Measurements from ENCODE around the gene BCDIN3D.
A peak's percentile ranks its signal among the peaks of the same experiment; 100 is the strongest.
"Not testable (repeated sequence)": the region's sequence is repeated elsewhere in the genome, so short reads cannot be mapped to it uniquely, and the experiment has no call there.

Gene BCDIN3D, protein sequence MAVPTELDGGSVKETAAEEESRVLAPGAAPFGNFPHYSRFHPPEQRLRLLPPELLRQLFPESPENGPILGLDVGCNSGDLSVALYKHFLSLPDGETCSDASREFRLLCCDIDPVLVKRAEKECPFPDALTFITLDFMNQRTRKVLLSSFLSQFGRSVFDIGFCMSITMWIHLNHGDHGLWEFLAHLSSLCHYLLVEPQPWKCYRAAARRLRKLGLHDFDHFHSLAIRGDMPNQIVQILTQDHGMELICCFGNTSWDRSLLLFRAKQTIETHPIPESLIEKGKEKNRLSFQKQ

DNA sequence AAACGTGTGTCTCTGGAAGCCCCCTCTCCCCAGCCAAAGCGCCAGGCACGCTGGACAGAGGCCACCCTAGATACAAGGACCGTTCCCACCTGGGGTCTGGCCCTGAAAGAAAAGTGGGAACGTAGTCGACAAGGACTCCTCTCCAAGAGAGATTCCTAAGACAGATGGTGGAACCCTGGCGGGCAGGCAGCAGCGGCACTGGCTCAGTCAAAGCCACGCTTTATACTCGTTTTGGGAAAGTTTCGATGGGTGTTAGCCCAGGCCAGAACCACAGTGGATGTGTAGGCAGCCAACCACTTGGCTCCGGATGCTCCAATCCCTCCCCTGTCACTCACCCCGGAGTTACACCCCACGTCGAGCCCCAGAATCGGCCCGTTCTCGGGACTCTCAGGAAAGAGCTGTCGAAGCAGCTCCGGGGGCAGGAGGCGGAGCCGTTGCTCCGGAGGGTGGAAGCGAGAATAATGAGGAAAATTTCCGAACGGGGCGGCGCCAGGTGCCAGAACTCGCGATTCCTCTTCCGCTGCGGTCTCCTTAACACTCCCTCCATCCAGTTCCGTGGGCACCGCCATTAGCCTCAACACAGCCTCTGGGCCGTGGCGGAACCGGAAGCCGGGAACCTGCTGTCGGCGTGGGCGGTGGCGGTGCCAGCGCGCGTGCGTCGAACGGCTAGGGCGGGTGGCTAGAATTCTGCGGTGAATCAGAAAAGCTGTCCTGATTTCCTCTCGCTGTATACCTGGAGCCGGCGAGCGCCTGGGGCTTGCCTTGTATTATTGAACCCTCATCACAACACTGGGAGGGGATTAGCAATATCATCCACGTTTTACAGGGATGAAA lies at the start of gene BCDIN3D:
BCDIN3D (minus strand) TSS at position 588 of the 834 bp plus-strand sequence; CDS start at position 569, 19 bp downstream.
- peak; percentile 78 to 84 for DNase-seq

DNA sequence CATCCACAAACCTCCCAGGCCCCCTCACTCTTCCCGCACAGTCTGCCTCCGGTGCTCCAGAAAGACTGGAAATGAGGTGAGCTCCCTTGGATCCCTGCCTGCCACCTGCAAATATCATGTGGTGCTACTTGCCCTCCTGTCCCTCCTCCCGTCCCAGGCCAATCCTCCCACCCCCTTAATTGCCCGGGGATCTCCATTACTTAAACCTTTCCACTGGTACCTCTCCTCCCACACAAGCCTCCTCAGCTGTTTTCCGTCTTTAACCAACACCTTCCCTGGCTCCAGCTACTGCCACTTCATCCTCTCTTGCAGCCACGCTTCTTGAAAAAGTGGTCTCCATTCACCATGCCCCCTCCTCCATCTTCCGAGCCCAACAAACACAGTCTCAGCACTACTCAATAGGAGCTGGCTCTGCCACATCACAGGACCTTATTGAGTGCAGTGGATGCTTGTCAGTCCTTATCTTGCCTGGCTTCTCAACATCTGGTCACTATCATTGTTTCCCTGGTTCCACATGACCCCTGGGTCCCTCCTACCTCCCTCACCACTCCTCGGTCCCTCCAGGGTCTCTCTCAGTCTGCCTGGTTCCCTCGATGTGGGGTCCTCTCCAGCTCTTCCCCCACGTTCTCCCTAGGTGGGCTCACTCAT lies 49.3 kb upstream of the BCDIN3D start:
- no peak for DNase-seq

DNA sequence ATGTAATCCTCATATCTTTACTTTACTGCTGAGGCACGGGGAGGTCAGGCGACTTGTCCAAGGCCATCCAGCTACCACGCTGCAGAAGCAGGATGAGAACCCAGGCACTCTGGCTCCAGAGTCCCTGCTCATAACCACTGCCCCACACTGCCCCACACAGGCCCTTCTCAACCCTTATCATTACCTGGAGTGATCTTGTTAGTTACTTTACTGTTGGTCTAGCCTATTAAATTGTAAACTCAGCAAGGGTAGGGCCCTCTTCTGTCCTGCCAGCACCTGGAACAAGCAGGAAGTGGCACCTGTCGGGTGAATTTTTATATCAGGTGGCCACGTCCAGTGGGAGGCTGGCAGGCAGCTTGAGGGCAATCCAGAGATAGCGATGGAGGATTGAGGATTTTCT lies 48.6 kb upstream of the BCDIN3D start:
- no peak for DNase-seq

DNA sequence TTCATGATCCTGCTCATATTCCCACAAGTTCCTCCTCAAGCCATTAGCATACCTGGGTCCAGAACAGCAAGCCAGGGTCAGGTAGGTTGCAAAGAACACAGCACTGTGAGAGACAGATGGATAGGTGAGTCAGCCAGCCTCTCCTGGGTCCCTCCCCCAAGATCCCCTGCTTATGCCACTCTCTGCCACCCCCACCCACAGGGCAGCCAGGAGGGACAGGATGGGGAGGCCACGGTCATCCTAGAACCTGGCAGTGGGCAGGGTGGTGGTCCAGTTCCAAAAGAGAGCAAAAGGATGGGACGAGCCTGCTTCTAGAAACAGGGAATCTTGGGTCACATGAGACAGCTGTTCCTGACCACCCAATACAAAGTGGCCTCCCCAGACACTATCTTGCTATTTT lies 48.1 kb upstream of the BCDIN3D start:
- DNase-seq = no peak

DNA sequence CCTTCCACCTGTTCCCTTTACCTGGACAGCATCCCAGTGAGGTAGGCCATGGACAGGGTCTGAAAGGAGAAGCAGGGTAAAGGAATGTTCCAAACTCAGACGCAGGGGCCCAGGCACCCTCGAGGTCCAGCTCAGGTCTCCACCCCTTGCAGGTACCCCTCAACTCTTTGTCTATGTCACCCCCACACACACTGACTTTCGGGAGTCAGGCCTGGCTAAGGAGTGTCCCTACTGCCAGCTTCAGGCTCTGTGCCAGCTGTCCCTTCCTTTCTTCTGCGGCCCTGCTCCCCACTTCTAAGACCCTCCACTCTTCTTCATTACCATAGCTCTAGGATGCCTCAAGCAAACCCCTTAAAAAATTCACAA lies 47.2 kb upstream of the BCDIN3D start:
- no peak for DNase-seq

DNA sequence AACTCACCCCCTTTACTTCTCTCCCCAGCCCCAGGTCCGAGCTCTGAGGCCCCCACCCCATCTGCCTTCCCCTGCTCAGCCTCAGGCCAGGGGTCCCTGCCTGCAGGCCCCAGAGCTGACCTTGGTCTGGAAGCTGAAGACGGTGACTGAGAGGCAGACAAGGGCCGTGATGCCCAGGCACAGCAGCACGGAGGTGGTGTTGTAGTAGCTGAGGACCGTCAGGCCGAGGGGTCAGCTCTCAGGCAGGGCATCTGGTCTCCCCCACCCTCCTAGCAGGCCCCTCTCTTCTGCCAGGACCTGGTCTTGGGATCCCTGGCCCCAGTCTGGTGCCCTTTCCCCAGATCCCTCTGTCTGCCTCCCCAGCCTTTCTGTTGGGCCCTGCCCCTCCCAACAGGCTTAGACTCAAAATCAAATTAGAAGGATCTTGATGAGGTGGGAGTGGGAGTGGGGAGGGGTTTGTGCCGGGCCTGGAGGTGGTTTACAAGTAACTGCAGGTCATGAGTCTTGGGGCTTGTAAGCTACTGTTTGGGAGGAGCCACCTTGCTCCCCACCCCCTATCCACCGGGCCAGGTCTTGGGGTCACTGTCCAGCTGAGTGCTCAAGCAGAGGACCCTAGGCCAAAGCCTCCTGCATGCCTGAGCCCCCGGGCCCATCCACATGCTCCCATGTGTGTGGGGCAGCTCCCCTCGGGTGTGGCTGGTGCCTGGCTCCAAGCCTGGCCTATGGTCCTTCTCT lies 46.6 kb upstream of the BCDIN3D start:
- DNase-seq = no peak

DNA sequence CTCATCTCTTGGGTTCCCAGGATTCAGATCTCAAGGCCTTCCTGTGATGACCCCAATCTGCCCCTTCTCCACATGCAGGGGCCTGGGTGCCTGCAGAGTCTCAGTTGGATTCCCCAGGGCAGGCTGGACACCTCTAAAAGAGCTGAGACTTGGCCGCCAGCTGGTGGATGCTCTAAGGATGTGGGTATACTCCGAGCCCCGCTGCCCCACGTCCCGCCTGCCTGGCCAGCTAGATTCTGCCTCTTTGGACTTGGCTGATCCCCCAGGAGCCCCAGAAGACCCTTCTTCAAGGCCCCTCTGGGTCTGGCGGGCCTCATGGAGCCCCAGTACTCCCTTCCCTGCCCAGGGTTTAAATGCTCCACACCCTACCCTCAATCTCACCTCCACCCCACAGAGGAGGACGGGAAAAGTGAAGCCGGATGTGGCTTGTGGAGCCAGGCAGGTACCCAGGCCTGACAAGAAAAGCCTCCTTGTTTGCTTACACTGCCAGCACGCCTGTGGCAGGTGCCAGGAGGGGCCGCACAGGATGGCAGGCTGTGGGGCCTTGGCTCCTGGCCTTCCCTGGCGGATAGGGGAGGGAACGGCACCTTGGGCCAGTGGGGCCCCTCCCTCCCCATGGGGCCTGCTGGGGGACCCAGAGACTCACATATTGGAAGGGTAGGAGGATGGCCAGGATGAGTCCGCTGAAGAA lies 45.7 kb upstream of the BCDIN3D start:
- DNase-seq = no peak

DNA sequence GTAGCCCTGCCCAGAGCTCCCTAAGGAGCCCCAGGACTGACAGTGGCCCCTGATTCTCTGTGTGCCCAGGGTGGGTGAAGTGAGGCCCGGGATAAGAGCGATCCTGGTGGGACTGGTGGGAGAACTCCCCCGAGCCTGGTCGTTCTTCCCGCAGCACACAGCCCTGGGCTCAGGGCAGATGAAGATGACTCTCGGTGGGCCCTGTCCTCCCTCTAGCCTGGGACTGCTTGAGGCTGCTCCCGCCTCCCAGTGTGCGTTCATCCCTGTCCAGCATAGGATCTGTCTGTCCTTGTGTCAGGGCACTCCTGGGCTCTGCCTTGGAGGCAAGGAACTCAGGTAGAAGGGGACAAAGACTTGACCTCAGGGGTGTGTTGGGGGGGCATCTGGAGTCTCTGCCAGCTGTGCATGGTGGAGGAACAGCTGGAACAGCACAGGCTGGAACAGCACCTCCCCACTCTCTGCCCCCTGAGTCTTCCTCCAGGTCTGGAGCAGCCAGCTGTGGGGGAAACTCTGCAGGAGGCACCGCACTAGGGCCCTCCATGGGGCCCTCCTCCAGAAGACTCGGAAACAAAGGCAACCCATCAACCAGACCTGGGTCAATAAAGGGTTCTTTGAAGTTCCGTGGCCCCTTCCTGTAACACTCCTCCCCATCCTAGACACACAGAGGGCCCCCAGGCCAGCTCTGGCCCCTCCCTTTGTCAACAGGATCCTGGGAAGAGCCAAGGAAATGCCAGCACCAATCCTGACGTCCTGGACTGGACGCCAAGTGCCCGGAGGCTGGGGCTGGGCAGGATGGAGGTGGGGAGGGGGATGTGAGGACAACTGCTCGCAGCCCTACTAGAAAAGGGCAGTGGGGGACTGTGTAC lies 44.9 kb upstream of the BCDIN3D start:
- DNase-seq = no peak

DNA sequence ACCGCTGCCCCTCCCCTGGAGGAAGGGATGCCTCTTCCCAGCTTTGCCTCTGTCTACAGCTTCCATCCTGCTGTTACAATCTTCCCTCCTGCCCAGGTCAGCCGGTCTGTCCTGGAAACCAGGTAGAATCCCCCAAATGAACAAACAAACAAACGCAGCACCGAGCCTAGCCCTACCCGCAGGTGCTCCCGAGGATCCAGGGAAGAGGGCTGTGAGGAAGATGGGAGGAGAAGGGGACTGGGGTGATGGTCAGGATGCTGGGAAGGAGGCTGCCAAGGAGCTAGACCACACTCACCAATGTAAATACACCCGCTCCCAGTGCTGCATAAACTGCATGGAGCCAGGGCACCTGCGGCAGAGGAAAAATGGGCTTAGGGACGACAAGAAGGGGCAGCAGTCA lies 44.2 kb upstream of the BCDIN3D start:
- no peak for DNase-seq

DNA sequence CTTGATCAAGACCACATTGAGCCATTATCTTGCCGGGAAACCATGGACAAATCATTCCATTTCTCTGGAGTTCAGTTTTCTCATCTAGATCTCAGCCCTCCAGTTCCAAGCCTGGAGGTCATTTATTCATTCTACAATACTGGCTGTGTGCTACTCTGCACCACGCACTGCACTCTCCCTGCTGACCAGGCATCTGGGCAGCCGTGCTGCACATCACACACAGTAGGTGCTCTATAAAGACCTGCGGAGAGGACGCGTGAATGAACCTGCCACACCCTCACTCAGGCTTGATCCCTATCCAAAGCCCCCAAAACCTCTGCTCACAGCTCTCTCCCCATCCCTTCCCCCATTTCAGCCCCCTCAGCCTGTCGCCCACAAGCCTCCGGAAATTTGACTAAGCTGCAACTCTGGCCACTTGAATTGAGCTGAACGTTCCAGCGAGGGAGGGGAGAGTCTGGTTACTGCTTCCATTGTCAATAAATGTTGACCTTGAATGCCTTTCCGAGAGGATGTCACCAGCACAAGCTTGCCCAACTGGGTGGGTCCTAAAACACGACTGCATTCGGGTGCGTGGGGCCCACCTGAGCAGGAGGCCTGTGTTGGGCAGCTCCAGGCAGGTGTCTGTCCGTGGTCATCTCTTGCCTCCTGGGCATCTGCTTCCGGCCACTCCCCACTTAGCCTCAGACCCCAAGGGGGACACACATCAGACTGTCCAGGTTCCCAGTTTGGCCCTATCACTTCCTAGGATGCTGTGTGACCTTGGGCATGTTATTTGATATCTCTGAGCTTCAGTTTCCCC lies 43.0 kb upstream of the BCDIN3D start:
- no peak for DNase-seq

DNA sequence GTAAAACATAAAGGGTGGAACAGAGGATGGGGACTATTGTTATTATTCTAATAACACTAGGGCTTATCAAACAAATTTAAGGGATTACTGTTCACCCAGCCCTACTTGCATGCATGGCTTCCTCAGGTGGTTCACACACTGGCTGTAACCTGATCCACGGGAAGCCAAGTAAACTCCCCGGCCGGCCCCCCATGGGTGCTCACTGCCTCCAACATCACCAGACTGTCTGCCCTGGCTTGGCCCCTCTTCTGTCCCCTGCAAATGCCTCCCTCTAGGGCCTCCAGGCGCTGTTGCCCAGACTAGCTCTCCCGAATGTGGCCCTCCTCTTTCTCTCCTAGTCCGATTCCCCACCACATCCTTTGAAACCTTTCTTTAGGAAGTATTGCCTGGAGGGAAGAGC lies 42.2 kb upstream of the BCDIN3D start:
- DNase-seq = no peak

DNA sequence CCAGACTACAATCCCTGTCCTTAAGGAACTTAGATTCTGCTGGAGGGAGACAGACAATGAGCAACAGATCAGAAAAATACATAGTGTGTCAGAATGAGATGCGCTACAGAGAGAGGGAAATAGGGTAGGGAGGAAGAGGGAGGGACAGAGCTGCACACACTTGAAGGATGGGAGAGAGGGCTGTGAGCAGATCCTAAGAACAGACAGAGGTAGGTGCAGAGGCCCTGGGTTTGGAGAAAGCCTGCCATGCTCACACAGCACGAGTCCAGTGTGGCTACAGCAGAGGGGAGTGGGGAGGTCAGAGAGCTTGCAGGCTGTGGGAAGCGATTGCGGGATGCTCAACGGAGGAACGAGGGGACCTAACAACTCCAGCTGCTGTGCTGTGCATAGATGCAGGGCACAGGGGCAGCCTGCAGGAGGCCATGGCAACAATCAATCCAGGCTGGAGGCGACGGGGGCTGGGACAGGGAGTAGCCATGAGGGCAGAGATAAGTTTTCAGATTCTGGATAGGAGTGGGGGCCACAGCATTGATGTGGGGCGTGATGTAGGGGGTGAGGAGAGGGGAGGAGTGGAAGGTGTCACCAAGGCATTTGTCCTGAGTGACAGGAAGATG lies 40.1 kb upstream of the BCDIN3D start:
- DNase-seq = no peak

DNA sequence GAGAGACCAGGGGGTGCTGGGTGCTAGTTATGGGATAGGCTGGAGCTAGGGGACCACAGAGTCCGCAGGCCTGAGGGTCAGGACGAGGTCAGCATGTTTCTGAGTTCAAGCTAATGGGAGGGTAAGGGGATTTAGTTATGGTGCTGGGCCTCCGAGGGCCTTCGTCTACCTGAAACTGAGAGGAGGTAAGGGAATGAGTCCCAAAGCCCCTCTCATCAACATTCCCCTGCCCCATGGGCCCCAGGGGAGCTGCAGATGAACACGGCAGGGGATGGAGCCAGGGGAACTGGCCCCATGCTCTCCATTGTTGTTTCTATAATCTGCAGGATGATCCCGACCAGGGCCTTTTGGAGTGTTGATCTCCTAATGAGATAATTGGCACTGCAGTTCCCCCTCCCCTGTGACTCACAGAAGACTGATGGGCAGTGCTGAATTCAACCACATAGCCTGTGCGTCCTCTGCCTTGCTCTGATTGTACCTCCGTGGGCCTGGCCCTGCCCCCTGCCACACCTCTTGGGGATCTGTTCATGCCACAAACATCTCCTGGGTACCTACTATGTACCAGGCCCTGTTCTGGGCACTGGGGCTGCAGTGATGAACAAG lies 39.4 kb upstream of the BCDIN3D start:
- no peak for DNase-seq

DNA sequence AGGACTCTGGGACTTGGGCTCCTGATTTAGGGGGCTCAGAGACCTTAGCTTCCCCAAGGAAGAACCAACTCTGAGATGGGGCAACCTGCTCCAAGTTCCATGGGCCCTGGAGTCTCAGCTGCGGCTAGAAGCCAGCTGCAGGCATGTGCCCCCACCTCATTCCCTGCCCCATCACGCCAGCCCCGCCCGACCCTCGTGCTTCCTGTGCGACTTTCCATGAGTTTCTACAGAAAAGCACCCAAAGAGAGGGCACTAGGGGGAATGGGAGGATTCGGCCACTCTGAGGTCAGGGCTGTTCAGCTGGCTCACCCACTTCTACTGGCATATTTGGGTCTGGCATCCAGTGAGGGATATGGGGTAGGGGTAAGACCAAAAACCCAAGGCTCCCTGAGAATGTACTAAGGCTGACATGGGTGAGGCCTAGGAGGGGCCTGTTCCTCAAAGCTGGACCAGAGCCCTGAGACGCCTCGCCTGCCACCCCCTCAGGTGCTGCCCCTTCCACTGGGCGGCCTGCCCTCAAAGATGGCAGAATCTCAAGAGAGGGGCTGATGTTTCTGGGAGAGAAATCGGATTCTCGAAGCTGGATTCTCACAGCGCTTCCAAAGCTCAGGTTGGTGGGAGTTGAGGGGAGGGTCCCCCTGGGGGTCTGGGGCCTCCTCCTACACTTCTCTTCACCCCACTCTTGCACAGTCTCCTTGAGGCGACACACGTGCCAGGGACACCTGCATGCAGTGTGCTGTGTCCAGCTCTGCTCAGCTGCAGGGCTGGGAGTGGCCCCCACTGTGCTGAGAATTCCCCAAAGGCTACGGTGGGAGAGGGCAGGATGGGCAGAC lies 38.7 kb upstream of the BCDIN3D start:
- no peak for DNase-seq

DNA sequence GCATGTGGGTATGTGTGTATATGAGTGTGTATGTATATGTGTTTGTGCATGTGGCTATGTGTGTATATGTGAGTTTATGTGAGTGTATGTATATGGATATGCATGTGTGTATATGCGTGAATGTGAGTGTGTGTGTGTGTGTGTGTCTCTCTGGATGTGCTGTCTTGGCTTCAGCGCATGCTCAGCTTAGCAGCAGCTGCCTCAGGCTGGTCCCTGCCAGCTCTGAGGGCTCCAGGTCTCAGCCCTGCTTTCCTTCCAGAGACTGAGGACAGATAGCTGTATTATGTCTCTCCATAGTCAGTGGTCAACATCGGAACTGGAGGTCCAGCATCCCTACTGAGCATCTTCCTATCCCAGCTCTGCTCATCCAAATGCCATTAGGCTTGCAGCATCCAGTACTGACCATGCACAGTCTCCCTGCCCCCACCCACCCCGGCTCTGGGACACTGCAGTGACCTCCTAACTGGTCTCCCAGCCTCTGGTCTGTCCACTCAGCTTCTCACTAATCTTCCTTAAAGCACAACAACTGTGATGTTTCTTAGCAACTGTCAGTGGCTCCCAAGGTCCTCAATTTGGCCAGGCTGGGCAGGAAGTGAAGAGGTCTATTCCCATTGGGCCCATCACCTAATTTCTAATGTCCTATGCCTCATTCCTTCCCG lies 38.0 kb upstream of the BCDIN3D start:
- DNase-seq = no peak

DNA sequence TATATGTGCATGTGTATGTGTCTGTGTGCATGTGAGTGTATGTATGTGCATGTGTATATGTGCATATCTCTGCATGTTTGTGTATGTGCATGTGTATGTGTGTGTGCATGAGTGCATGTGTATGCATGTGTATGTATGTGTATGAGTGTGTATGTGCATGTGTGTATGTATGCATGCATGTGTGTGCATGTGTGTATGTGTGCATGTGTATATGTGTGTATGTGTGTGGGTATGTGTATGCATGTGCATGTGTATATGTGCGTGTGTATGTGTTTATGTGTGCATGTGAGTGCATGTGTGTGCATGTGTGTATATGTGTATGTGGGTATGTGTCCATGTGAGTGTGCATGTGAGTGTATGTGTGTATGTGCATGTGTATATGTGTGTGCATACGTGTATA lies 36.2 kb upstream of the BCDIN3D start:
- DNase-seq = not testable (repeated sequence)

DNA sequence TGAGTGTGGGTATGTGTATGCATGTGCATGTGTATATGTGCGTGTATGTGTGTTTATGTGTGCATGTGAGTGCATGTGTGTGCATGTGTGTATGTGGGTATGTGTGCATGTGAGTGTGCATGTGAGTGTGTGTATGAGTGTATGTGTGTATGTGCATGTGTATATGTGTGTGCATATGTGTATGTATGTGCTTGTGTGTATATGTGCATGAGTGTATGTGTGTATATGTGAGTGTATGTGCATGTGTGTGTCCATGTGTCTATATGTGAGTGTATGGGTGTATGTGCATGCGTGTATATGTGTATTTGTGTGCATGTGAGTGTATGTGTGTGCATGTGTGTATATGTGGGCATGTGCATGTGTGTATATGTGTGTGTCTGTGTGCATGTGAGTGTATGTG lies 35.1 kb upstream of the BCDIN3D start:
- DNase-seq = no peak

DNA sequence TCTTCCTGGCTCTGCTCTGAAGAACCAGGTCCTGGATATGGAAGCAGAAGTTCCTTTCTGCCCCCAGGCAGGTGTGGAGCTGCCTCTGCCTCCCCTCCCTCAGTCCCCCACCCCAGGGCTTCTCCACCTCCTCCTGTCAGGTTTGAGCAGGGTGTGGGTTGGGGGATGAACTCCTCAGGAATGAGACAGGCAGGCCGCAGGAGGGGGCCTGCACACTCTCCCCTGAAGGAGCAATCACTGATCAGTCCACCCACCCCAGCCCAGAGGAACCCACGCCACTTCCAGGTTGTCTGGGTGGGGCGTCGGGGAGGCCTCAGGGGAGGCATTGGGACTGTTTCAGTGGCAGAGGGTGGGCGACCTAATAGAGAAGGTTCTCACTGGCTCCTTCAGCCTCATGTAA lies 34.2 kb upstream of the BCDIN3D start:
- no peak for DNase-seq
